Ammon's horn (tissue), 1 donor: ENCODE results near the gene CHMP5.
A peak's percentile ranks its signal among the peaks of the same experiment; 100 is the strongest.

ENCODE experiments used
- DNase-seq: peaks from one replicate; pipeline ENCODE4 v3.0.0-alpha.2; 2016; ENCODE audit warnings: low spot score

CHMP5 gene

DNA sequence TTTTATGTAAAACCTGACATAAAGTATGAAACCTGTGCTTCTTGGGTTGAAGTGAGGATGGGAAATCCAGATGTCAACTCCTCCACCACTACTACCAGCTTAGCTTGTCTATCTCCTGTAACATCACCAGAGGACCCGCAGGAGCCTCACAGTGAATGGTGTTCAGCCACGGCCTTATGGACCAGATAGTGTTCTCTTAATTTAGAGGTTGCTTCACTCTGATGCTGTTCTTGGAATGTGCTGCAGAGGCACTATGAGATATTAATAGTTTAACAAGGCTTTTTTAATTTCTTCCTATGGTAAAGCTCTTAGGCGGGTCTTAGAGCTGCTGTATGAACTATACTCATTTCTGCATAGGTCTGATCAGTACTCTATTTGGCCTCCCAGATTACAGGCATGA, 53.4 kb downstream of the CHMP5 start:
- DNase-seq: no peak

- DNase-seq: no peak
Observed at GRCh38 chr9:33318781-33319180, 53.9 kb downstream of the CHMP5 start.

- DNase-seq: no peak
Observed at GRCh38 chr9:33320230-33320567, 55.4 kb downstream of the CHMP5 start.

DNA sequence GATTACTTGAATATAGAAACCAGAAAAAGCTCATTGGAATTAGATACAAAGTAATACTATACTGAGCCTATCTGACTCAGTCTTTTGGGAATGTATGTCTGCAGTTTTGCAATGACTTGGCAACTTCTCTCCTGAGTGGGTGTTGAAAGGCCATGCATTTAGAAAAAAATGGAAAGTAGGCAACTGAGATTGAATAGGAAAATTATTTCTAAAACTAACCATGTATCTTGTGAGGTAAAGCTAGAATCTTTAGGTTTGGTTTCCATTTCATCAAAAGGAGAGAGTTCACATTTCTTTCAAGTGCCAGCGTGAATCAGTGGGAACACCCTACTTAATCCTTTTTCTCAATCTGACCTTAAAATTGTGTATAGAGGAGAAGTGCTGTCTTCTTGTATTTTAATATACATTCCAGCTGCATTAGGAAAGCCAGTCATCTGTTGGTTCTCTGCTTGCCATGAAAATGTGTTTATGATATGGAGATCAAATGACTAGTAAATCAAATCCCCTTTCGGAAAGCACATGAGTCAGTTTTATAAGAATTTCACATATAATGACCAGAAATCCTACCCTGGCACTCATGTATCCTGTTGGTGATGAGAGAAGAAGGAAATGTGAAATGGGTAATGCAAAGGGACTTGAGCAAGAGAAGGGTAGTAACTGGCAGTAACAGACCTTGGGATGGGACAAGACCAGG, 55.9 kb downstream of the CHMP5 start:
- DNase-seq: peak; percentile 14

DNA sequence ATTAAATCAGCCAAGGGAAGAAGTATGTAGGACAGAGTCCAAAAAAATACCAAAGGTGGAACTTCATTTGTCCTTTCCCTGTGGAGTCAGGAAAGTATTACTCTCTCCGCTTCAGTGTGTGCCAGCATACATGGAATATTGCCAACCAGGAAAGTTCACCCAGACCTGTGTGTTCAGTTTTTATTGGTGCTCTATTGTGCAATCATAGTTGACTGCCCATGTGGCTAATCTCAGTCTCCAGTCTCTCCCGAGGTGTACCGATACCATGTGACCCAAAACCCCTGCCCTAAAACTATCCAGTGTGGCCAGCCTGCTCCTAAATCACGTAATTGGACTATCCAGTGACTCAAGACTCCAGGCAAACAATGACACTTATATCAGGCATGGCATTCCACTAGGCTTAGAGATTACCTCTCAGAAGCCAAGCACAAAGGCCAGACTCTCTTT, 64.3 kb downstream of the CHMP5 start:
- no peak for DNase-seq

DNA sequence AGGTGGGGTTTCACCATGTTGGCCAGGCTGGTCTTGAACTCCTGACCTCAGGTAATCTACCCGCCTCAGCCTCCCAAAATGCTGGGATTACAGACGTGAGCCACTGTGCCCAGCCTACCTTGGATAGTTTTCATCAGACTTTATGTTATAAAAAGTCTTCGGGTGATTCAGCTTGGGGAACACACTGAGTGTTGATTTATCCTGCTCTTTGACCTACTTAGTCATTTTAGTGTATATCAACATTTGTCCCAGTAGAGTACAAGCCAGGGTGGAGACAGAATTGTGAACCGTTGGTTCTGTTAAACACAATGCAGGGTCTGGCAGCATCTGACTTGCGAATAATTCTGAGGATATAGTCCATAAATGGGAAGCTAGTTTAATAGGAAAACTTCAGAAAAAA, 65.1 kb downstream of the CHMP5 start:
- DNase-seq: no peak

DNA sequence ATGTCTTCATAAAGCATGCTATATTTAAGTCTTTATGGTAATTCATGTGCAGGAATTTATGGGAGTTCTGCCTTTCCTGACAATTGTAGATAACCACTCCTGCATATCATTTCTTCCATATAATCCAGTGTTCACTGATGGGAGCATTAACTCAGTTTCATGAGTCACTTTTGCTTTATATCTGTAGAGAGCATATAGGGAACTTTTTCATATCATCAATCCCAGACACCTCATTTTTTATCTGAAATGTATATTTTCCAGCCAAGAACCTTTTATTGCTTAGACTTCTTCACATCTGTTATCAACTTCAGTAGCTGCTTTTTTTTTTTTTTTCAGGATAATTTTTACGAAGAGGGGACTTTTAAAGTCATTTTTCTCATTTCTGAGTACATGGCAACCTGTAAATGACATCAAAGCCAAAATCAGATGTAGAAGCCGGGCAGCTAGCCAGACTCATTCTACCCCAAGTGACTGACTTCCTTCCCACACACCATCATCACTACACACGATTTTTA, 66.6 kb downstream of the CHMP5 start:
- DNase-seq: peak; percentile 25
